Loucy (cell line): Measurements from ENCODE around the gene OSBPL3.

Experiments used
- H2AFZ ChIP-seq: fragments of 200-600 bp; sonication (generic); 2 replicates; pipeline ENCODE4 v1.6.0; 2016; ENCODE audit warnings: antibody characterized with exemption, mild to moderate bottlenecking, low read length, moderate library complexity
- H3F3A ChIP-seq: fragments of 200-600 bp; 2 replicates; pipeline ENCODE4 v1.6.0; 2016; ENCODE audit warnings: antibody characterized with exemption, low read depth, mild to moderate bottlenecking
- H3K27me3 ChIP-seq: fragments of 200-600 bp; sonication (generic); 2 replicates; pipeline ENCODE4 v1.6.1; 2014; ENCODE audit warnings: low read length, mild to moderate bottlenecking; ENCODE audit not compliant: insufficient read depth, poor library complexity, severe bottlenecking
- H3K36me3 ChIP-seq: fragments of 200-600 bp; sonication (generic); 2 replicates; pipeline ENCODE4 v1.6.1; 2016; ENCODE audit warnings: low read length; ENCODE audit not compliant: insufficient read depth
- H3K4me1 ChIP-seq: fragments of 200-600 bp; sonication (generic); 2 replicates; pipeline ENCODE4 v1.5.1; 2014; ENCODE audit warnings: low read length, mild to moderate bottlenecking; ENCODE audit not compliant: insufficient read depth, poor library complexity, severe bottlenecking
- H3K4me2 ChIP-seq: fragments of 200-600 bp; sonication (generic); 2 replicates; pipeline ENCODE4 v1.6.0; 2014; ENCODE audit warnings: antibody characterized with exemption, low read length, low read depth, mild to moderate bottlenecking; ENCODE audit not compliant: poor library complexity, severe bottlenecking
- H3K4me3 ChIP-seq: fragments of 200-600 bp; sonication (generic); 2 replicates; pipeline ENCODE4 v1.5.1; 2014; ENCODE audit warnings: low read length, mild to moderate bottlenecking, mixed read lengths; ENCODE audit not compliant: poor library complexity, severe bottlenecking
- H3K79me2 ChIP-seq: fragments of 200-600 bp; sonication (generic); 2 replicates; pipeline ENCODE4 v1.6.1; 2014; ENCODE audit warnings: low read length; ENCODE audit not compliant: insufficient read depth
- H3K9ac ChIP-seq: fragments of 200-600 bp; sonication (generic); 2 replicates; pipeline ENCODE4 v1.6.0; 2014; ENCODE audit warnings: mild to moderate bottlenecking, low read depth, low read length, moderate library complexity; ENCODE audit not compliant: poor library complexity, severe bottlenecking
- H3K9me2 ChIP-seq: fragments of 200-600 bp; sonication (generic); replicated peaks from 2 replicates; pipeline ENCODE4 v1.6.1; 2016; ENCODE audit warnings: low read depth, low read length, mixed read lengths
- H3K9me3 ChIP-seq: fragments of 200-600 bp; sonication (generic); 2 replicates; pipeline ENCODE4 v1.6.1; 2014; ENCODE audit warnings: mild to moderate bottlenecking, antibody characterized with exemption, low read length, low read depth; ENCODE audit not compliant: insufficient read depth
- H4K20me1 ChIP-seq: fragments of 200-600 bp; sonication (generic); 2 replicates; pipeline ENCODE4 v1.6.0; 2014; ENCODE audit warnings: antibody characterized with exemption, low read length, mild to moderate bottlenecking; ENCODE audit not compliant: insufficient read depth, poor library complexity, severe bottlenecking
- EZH2phosphoT487 ChIP-seq: fragments of 200-600 bp; IDR thresholded peaks from 2 replicates; pipeline ENCODE4 v1.6.1; 2018; ENCODE audit warnings: antibody characterized with exemption, mild to moderate bottlenecking, moderate library complexity, borderline replicate concordance
- TF ChIP-seq, protein P1 (sequence below): fragments of 200-600 bp; sonication (generic); conservative IDR thresholded peaks from 2 replicates; pipeline ENCODE4 v1.5.1; 2014; ENCODE audit warnings: mild to moderate bottlenecking, antibody characterized with exemption, low read length

OSBPL3 gene

DNA sequence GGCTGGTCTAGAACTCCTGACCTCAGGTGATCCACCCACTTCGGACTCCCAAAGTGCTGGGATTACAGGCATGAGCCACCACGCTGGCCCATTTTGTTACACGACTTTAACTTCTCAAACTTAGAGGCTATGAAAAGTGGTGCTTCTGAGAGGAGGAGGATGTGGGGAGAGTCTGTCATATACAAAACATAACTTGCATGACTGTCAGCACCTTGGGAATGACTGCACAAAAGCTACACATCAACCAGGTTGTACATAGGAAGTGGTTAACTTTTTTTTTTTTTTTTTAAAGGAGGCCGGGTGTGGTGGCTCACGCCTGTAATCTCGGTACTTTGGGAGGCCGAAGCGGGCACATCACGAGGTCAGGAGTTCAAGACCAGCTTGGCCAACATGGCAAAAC is 179.3 kb downstream of the OSBPL3 start:
- no peaks in the 10 kb centered on the region for H3K4me1 ChIP-seq
- no peak overlapping the region for H3K9ac ChIP-seq
- no peaks in the 10 kb centered on the region for H3K27me3 ChIP-seq
- H3F3A ChIP-seq = no peaks in the 10 kb centered on the region
- H3K9me3 ChIP-seq = no peaks in the 10 kb centered on the region
- H3K36me3 ChIP-seq = peaks cover 36% of the 10 kb centered on the region
- H3K79me2 ChIP-seq = no peaks in the 10 kb centered on the region
- no peaks in the 10 kb centered on the region for H4K20me1 ChIP-seq
- TF ChIP-seq EZH2phosphoT487 = no peak
- TF ChIP-seq, protein P1, sequence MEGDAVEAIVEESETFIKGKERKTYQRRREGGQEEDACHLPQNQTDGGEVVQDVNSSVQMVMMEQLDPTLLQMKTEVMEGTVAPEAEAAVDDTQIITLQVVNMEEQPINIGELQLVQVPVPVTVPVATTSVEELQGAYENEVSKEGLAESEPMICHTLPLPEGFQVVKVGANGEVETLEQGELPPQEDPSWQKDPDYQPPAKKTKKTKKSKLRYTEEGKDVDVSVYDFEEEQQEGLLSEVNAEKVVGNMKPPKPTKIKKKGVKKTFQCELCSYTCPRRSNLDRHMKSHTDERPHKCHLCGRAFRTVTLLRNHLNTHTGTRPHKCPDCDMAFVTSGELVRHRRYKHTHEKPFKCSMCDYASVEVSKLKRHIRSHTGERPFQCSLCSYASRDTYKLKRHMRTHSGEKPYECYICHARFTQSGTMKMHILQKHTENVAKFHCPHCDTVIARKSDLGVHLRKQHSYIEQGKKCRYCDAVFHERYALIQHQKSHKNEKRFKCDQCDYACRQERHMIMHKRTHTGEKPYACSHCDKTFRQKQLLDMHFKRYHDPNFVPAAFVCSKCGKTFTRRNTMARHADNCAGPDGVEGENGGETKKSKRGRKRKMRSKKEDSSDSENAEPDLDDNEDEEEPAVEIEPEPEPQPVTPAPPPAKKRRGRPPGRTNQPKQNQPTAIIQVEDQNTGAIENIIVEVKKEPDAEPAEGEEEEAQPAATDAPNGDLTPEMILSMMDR = no peak
- no peak overlapping the region for H2AFZ ChIP-seq
- H3K4me3 ChIP-seq = no peak overlapping the region
- H3K9me2 ChIP-seq = no peaks in the 10 kb centered on the region
- no peak overlapping the region for H3K4me2 ChIP-seq

GRCh38 chr7:24800073-24800472 is 179.9 kb downstream of the OSBPL3 start:
- H2AFZ ChIP-seq = no peak overlapping the region

GRCh38 chr7:24799506-24799905 is 180.5 kb downstream of the OSBPL3 start:
- H3K4me3 ChIP-seq = no peak overlapping the region
- no peaks in the 10 kb centered on the region for H3F3A ChIP-seq
- H3K9me3 ChIP-seq = no peaks in the 10 kb centered on the region
- no peak for TF ChIP-seq EZH2phosphoT487
- TF ChIP-seq, protein P1 = no peak
- no peaks in the 10 kb centered on the region for H3K9me2 ChIP-seq
- H3K4me1 ChIP-seq = no peaks in the 10 kb centered on the region
- peaks cover 36% of the 10 kb centered on the region for H3K36me3 ChIP-seq
- no peaks in the 10 kb centered on the region for H3K27me3 ChIP-seq
- H2AFZ ChIP-seq = no peak overlapping the region
- H3K9ac ChIP-seq = no peak overlapping the region
- no peaks in the 10 kb centered on the region for H3K79me2 ChIP-seq
- no peak overlapping the region for H3K4me2 ChIP-seq
- no peaks in the 10 kb centered on the region for H4K20me1 ChIP-seq

More at GRCh38 chr7:24800073-24800472, 179.9 kb downstream of the OSBPL3 start:
- Histone ChIP-seq H3K4me3 (no peak overlapping the region), H3K27me3 (no peaks in the 10 kb centered on the region), H3K36me3 (peaks cover 36% of the 10 kb centered on the region), H3K4me2 (no peak overlapping the region), H3K9me3 (no peaks in the 10 kb centered on the region), H3F3A (no peaks in the 10 kb centered on the region), H3K9me2 (no peaks in the 10 kb centered on the region), H3K4me1 (no peaks in the 10 kb centered on the region), H3K9ac (no peak overlapping the region), H4K20me1 (no peaks in the 10 kb centered on the region), H3K79me2 (no peaks in the 10 kb centered on the region)
- no peak for TF ChIP-seq EZH2phosphoT487
- TF ChIP-seq, protein P1 = no peak
